ENCODE results near the gene EFNA5. TPM values are rescaled to one million over a fixed set of nuclear protein-coding genes. Genes with fewer than 3 reads are reported as not detected.

EFNA5 gene
- total RNA-seq, 1 donor from 2014 or later: 2.2 TPM

DNA sequence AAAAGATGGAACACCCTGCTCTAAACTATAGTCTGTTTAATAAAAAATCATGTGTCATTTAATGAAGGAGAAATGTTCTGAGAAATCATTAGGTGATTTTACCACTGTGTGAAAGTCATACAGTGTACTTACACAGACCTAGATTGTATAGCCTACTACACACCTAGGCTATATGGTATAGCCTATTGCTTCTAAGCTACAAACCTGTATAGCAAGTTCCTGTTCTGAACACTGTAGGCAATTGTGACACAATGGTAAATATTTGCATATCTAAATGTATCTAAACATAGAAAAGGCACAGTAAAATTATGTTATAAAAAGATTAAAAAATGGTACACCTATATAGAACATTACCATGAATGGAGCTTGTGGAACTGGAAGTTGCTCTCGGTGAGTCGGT, 40.6 kb downstream of the EFNA5 start:
- Histone ChIP-seq H3K27ac (no peak overlapping the region), H3K36me3 (no peaks in the 10 kb centered on the region), H3K9me3 (no peaks in the 10 kb centered on the region), H3K27me3 (no peaks in the 10 kb centered on the region), H3K4me3 (no peak overlapping the region), H3K4me1 (no peaks in the 10 kb centered on the region)
- DNase-seq (ENCODE audit: low spot score in 2 of 2): no peak
- TF ChIP-seq, protein P1, sequence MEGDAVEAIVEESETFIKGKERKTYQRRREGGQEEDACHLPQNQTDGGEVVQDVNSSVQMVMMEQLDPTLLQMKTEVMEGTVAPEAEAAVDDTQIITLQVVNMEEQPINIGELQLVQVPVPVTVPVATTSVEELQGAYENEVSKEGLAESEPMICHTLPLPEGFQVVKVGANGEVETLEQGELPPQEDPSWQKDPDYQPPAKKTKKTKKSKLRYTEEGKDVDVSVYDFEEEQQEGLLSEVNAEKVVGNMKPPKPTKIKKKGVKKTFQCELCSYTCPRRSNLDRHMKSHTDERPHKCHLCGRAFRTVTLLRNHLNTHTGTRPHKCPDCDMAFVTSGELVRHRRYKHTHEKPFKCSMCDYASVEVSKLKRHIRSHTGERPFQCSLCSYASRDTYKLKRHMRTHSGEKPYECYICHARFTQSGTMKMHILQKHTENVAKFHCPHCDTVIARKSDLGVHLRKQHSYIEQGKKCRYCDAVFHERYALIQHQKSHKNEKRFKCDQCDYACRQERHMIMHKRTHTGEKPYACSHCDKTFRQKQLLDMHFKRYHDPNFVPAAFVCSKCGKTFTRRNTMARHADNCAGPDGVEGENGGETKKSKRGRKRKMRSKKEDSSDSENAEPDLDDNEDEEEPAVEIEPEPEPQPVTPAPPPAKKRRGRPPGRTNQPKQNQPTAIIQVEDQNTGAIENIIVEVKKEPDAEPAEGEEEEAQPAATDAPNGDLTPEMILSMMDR (IDR thresholded peaks at IDR 0.05): no peak
- intact Hi-C loops (cut with DNase I): no loop called here

DNA sequence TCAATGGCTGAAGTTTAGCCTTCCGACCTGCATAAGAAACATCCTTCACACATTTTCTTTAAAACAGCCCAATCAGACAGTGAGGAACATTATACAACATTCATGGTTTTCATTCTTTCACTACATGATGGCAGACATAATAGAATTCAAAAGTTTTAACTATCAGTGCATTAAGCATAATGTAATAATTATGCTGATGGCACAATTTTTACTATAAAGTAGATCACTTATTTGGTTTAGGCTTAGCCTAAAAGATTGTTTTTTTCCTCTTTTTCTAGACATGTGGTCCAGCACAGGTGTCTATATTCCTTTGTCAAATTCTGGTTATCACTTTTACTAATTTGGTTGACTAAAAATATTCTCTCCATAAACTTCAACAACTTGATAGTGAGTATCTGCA, 46.5 kb downstream of the EFNA5 start:
- intact Hi-C loops (cut with DNase I): no loop called here
- TF ChIP-seq, protein P1 (IDR thresholded peaks at IDR 0.05): no peak
- H3K4me3 ChIP-seq: no peak overlapping the region
- no peaks in the 10 kb centered on the region for H3K27me3 ChIP-seq
- no peaks in the 10 kb centered on the region for H3K4me1 ChIP-seq
- no peaks in the 10 kb centered on the region for H3K36me3 ChIP-seq
- H3K27ac ChIP-seq: no peak overlapping the region
- no peaks in the 10 kb centered on the region for H3K9me3 ChIP-seq
- no peak for DNase-seq (ENCODE audit: low spot score in 2 of 2)

DNA sequence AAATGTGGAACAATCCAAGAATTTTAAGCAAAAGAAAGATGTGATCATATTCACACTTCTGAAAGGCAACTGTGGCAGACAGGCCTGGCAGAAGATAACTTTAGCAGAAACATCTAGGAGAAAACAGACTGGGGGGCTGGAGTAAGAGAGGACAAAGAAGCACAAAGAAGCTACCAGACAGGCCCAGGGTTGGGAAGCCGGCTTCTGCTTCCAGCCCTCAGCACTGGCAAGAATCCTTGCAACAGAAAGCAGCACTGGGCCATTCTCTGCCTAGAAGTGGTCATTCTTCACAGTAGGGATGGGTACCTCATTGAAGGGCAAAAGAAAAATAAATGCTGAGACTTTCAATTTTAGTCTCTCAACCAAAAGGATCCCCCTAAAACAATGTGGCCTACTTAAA, 49.6 kb downstream of the EFNA5 start:
- Histone ChIP-seq H3K36me3 (no peaks in the 10 kb centered on the region), H3K4me1 (no peaks in the 10 kb centered on the region), H3K9me3 (no peaks in the 10 kb centered on the region), H3K4me3 (no peak overlapping the region), H3K27ac (no peak overlapping the region), H3K27me3 (no peaks in the 10 kb centered on the region)
- TF ChIP-seq, protein P1 (IDR thresholded peaks at IDR 0.05): no peak
- no peak for DNase-seq (ENCODE audit: low spot score in 2 of 2)
- intact Hi-C loops (cut with DNase I): no loop called here

DNA sequence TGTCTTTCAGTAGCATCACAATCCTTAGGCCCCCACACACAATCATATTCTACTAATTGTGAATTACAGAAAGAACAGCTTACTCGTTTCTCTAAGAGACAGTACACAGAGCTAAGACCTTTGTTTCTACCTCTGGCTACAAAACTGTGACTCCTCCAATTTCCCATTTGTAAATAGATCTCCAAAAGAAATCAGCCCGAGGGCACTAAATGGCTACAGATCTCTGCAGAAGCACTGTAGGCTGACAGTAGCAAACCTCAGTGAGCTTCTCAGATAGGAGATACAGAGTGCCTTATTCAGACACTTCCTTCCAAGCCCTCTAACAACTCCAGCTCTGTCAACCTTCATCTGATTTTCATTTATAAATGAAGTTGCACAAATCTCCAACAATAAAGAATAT, 51.0 kb downstream of the EFNA5 start:
- Histone ChIP-seq H3K4me1 (peaks cover 0 to 2% of the 10 kb centered on the region in 2 donors), H3K4me3 (no peak overlapping the region), H3K36me3 (no peaks in the 10 kb centered on the region), H3K9me3 (no peaks in the 10 kb centered on the region), H3K27ac (no peak overlapping the region), H3K27me3 (no peaks in the 10 kb centered on the region)
- intact Hi-C loops (cut with DNase I): no loop called here
- no peak for DNase-seq (ENCODE audit: low spot score in 2 of 2)
- TF ChIP-seq, protein P1 (IDR thresholded peaks at IDR 0.05): no peak

DNA sequence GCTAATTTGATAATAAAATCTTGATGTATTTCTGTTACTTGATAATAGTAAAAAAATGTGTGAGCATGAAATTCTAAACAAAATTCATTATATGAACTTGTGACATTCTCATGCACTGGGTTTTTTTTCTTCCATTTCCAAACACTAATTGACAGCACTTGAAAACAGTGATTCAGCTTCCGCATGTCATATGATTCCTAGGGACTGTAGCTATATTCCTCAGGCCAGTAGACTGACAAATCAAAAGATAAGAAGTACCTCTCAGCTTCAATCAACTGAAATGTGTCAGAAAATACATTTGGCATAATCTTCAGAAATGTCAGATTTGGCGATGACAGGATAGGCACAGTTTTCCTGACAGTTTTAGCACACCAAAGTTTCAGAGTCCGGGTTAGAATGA, 52.5 kb downstream of the EFNA5 start:
- Histone ChIP-seq H3K4me1 (peaks cover 0 to 2% of the 10 kb centered on the region in 2 donors), H3K9me3 (no peaks in the 10 kb centered on the region), H3K27me3 (no peaks in the 10 kb centered on the region), H3K4me3 (no peak overlapping the region), H3K27ac (no peak overlapping the region), H3K36me3 (no peaks in the 10 kb centered on the region)
- TF ChIP-seq, protein P1 (IDR thresholded peaks at IDR 0.05): no peak
- intact Hi-C loops (cut with DNase I): no loop called here
- no peak for DNase-seq (ENCODE audit: low spot score in 2 of 2)

DNA sequence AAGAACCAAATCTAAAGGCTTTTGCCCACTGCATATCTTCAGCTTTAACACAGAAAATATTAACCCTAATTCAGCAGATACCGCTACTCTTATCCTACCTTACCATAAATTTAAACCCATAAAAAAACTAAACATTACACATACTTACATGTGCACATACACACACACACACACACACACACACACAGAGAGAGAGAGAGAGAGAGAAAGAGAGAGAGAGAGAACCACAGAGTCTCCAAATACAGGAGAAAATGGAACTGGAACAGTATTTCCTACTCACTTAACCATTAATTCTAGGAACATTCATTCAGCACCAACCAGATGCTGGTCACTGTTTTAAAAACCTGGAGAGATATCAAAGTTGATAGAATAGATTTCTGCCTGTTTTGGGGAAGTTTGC, 53.7 kb downstream of the EFNA5 start:
- no peak for DNase-seq (ENCODE audit: low spot score in 2 of 2)
- no peak overlapping the region for H3K4me3 ChIP-seq
- H3K36me3 ChIP-seq: no peaks in the 10 kb centered on the region
- intact Hi-C loops (cut with DNase I): no loop called here
- H3K27ac ChIP-seq: no peak overlapping the region
- H3K9me3 ChIP-seq: no peaks in the 10 kb centered on the region
- TF ChIP-seq, protein P1 (IDR thresholded peaks at IDR 0.05): no peak
- no peaks in the 10 kb centered on the region for H3K27me3 ChIP-seq
- peaks cover 0 to 5% of the 10 kb centered on the region in 2 donors for H3K4me1 ChIP-seq
